OCI-LY7 (cell line): ENCODE results near the gene SUPT3H. TPM values are rescaled to one million over a fixed set of nuclear protein-coding genes. Genes with fewer than 3 reads are reported as not detected.

Experiments
- BruUV-seq: library from RNA; stranded (reverse); fragments of 400-500 nt; replicated peaks from 2 replicates; lab custom pipeline; 2021; lab: Mats Ljungman, UMichigan
- CTCF ChIA-PET: fragments of 300-600 bp; sonication (Branson Sonifier 250); formaldehyde crosslinking; loops from one replicate; lab custom pipeline; 2022; ENCODE audit warnings: antibody characterized with exemption; ENCODE audit not compliant: unreplicated experiment; lab: Charles Lee
- POLR2A ChIA-PET: fragments of 300-600 bp; sonication (Branson Sonifier 250); formaldehyde crosslinking; loops from one replicate; lab custom pipeline; 2022; ENCODE audit warnings: antibody characterized with exemption; lab: Charles Lee
- DNase-seq: peaks from one replicate; pipeline ENCODE4 v3.0.0-alpha.2; 2015; ENCODE audit warnings: low spot score
- H2AFZ ChIP-seq: fragments of 200-600 bp; sonication (generic), shearing (Covaris generic); 2 replicates; pipeline ENCODE4 v1.6.1; 2014; ENCODE audit warnings: mild to moderate bottlenecking, antibody characterized with exemption, low read length, moderate library complexity
- H3K27ac ChIP-seq: fragments of 200-600 bp; sonication (generic); 2 replicates; pipeline ENCODE4 v1.5.1; 2014; ENCODE audit warnings: mixed run types, low read depth, mild to moderate bottlenecking, moderate library complexity, low read length, inconsistent platforms; ENCODE audit not compliant: poor library complexity, severe bottlenecking
- H3K36me3 ChIP-seq: fragments of 200-600 bp; sonication (generic); 2 replicates; pipeline ENCODE4 v1.6.1; 2014; ENCODE audit warnings: mild to moderate bottlenecking, antibody characterized with exemption, low read length, moderate library complexity, mixed read lengths; ENCODE audit not compliant: insufficient read depth
- H3K4me1 ChIP-seq: fragments of 200-600 bp; sonication (generic); 2 replicates; pipeline ENCODE4 v1.5.1; 2014; ENCODE audit warnings: mild to moderate bottlenecking, low read length; ENCODE audit not compliant: insufficient read depth, poor library complexity, severe bottlenecking
- H3K4me2 ChIP-seq: fragments of 200-600 bp; sonication (generic); 2 replicates; pipeline ENCODE4 v1.6.1; 2014; ENCODE audit warnings: mild to moderate bottlenecking, low read length
- H3K4me3 ChIP-seq: fragments of 200-600 bp; sonication (generic); 2 replicates; pipeline ENCODE4 v1.5.1; 2014; ENCODE audit warnings: mild to moderate bottlenecking, low read depth, low read length; ENCODE audit not compliant: poor library complexity, severe bottlenecking
- H3K79me2 ChIP-seq: fragments of 200-600 bp; sonication (generic); 2 replicates; pipeline ENCODE4 v1.6.1; 2016; ENCODE audit warnings: low read depth, mild to moderate bottlenecking, low read length, moderate library complexity, mixed read lengths; ENCODE audit not compliant: insufficient read depth
- H3K9me2 ChIP-seq: fragments of 200-600 bp; sonication (generic); 2 replicates; pipeline ENCODE4 v1.6.1; 2016; ENCODE audit warnings: mild to moderate bottlenecking, low read length, mixed read lengths; ENCODE audit not compliant: insufficient read depth
- H3K9me3 ChIP-seq: fragments of 200-600 bp; sonication (generic); 2 replicates; pipeline ENCODE4 v1.6.1; 2014; ENCODE audit warnings: mild to moderate bottlenecking, mixed run types, low read length, mixed read lengths
- H4K20me1 ChIP-seq: fragments of 200-600 bp; sonication (generic); 2 replicates; pipeline ENCODE4 v1.6.1; 2014; ENCODE audit warnings: mild to moderate bottlenecking, antibody characterized with exemption, low read length, moderate library complexity, mixed read lengths; ENCODE audit not compliant: insufficient read depth
- EZH2phosphoT487 ChIP-seq: fragments of 200-600 bp; sonication (generic); IDR thresholded peaks from 2 replicates; pipeline ENCODE4 v1.6.1; 2018; ENCODE audit warnings: low read depth, borderline replicate concordance, mild to moderate bottlenecking, mixed run types, antibody characterized with exemption, low read length, moderate library complexity, mixed read lengths
- intact Hi-C: fragments of 100-400 bp; cut with micrococcal nuclease; formaldehyde crosslinking; loops from one replicate; pipeline ENCODE4 v1.10.0; 2022; ENCODE audit not compliant: unreplicated experiment
- total RNA-seq, 2 experiments: library from RNA; depleted of rRNA in 1 of 2; stranded (reverse); fragments of >200 nt in 1 of 2; shearing (Covaris generic) in 1 of 2; gene quantifications; 2 replicates each; pipeline ENCODE4 v1.2.3, GENCODE V29; 2014 to 2022
- TF ChIP-seq, protein P1 (sequence below): fragments of 200-600 bp; sonication (generic); conservative IDR thresholded peaks from 2 replicates; pipeline ENCODE4 v1.5.1; 2014; ENCODE audit warnings: mild to moderate bottlenecking, antibody characterized with exemption, low read length, moderate library complexity, mixed read lengths

Gene SUPT3H
- total RNA-seq, 2 experiments from 2014 or later = 1.1 to 7.1 TPM

DNA sequence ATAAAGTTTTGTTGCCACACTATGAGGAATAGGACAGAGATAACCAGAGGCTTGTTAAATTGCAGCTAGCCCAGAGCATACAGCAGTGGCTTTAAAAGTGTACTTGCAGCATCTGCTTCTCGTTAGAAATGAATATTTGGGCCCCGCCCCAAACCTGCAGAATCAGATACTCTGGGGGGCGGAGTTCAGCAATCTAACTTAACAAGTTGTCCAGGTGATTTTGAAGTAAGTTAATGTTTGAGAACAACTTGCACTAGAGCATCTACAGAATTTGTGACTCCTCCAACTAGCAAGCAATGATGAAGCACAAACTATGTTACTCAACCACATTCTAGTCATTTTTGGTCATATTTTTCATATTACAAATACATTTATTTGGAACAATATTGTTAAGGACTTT, 10.6 kb upstream of the SUPT3H start:
- no peak for DNase-seq
- CTCF ChIA-PET = no interaction called here
- H3K9me2 ChIP-seq = no peaks in the 10 kb centered on the region
- no peak overlapping the region for H3K4me3 ChIP-seq
- no peaks in the 10 kb centered on the region for H3K36me3 ChIP-seq
- no peak overlapping the region for H3K27ac ChIP-seq
- H3K4me2 ChIP-seq = no peak overlapping the region
- POLR2A ChIA-PET = interaction anchor here (0.6 kb wide), 1 partner anchor 286 kb away, joined by 4 read pairs; no protein-coding TSS in a partner anchor
- no peaks in the 10 kb centered on the region for H4K20me1 ChIP-seq
- no peak overlapping the region for H2AFZ ChIP-seq
- H3K9me3 ChIP-seq = no peaks in the 10 kb centered on the region
- intact Hi-C loops = no loop called here
- no peaks in the 10 kb centered on the region for H3K4me1 ChIP-seq
- BruUV-seq = no TSS peak
- H3K79me2 ChIP-seq = no peaks in the 10 kb centered on the region
- TF ChIP-seq, protein P1, sequence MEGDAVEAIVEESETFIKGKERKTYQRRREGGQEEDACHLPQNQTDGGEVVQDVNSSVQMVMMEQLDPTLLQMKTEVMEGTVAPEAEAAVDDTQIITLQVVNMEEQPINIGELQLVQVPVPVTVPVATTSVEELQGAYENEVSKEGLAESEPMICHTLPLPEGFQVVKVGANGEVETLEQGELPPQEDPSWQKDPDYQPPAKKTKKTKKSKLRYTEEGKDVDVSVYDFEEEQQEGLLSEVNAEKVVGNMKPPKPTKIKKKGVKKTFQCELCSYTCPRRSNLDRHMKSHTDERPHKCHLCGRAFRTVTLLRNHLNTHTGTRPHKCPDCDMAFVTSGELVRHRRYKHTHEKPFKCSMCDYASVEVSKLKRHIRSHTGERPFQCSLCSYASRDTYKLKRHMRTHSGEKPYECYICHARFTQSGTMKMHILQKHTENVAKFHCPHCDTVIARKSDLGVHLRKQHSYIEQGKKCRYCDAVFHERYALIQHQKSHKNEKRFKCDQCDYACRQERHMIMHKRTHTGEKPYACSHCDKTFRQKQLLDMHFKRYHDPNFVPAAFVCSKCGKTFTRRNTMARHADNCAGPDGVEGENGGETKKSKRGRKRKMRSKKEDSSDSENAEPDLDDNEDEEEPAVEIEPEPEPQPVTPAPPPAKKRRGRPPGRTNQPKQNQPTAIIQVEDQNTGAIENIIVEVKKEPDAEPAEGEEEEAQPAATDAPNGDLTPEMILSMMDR = no peak
- no peak for TF ChIP-seq EZH2phosphoT487

- Histone ChIP-seq H3K9me3 (no peaks in the 10 kb centered on the region), H3K9me2 (no peaks in the 10 kb centered on the region), H4K20me1 (no peaks in the 10 kb centered on the region), H3K27ac (no peak overlapping the region), H3K36me3 (no peaks in the 10 kb centered on the region), H3K4me3 (no peak overlapping the region), H3K4me2 (no peak overlapping the region), H2AFZ (no peak overlapping the region), H3K79me2 (no peaks in the 10 kb centered on the region), H3K4me1 (no peaks in the 10 kb centered on the region)
- POLR2A ChIA-PET = interaction anchor here (0.7 kb wide), 1 partner anchor 29 kb away, joined by 3 read pairs; no protein-coding TSS in a partner anchor
- CTCF ChIA-PET = no interaction called here
- no TSS peak for BruUV-seq
- intact Hi-C loops = no loop called here
- no peak for DNase-seq
- no peak for TF ChIP-seq EZH2phosphoT487
- TF ChIP-seq, protein P1 = no peak
Observed at GRCh38 chr6:45387236-45387635, 9.5 kb upstream of the SUPT3H start.

GRCh38 chr6:45386501-45386900, 8.8 kb upstream of the SUPT3H start:
- ChIA-PET CTCF (no interaction called here), POLR2A (interaction anchor here (0.7 kb wide), 2 partner anchors 29 kb away, joined by 3 read pairs; no protein-coding TSS in a partner anchor)
- Histone ChIP-seq H3K4me1 (no peaks in the 10 kb centered on the region), H3K4me3 (no peak overlapping the region), H3K36me3 (no peaks in the 10 kb centered on the region), H3K9me3 (no peaks in the 10 kb centered on the region), H3K27ac (no peak overlapping the region), H4K20me1 (no peaks in the 10 kb centered on the region), H2AFZ (no peak overlapping the region), H3K9me2 (no peaks in the 10 kb centered on the region), H3K79me2 (no peaks in the 10 kb centered on the region), H3K4me2 (no peak overlapping the region)
- no peak for TF ChIP-seq EZH2phosphoT487
- TF ChIP-seq, protein P1 = no peak
- intact Hi-C loops = no loop called here
- BruUV-seq = no TSS peak
- DNase-seq = no peak
